ENCODE data around the gene OR7G3. TPM values are rescaled to one million over a fixed set of nuclear protein-coding genes. Genes with fewer than 3 reads are reported as not detected.

Gene OR7G3
- total RNA-seq = not detected

- H3K36me3 ChIP-seq = no peaks in the 10 kb centered on the region
- no peak for DNase-seq
- H3K4me1 ChIP-seq = no peaks in the 10 kb centered on the region
- H3K27ac ChIP-seq = no peak within 1 kb of the TSS
- no peak for TF ChIP-seq POLR2AphosphoS5 (IDR thresholded peaks at IDR 0.05)
- no peak for TF ChIP-seq POLR2A (IDR thresholded peaks at IDR 0.05)
- no peak for TF ChIP-seq EP300 (IDR thresholded peaks at IDR 0.05)
- no peak for TF ChIP-seq CTCF (IDR thresholded peaks at IDR 0.05)
- H3K9me3 ChIP-seq = no peaks in the 10 kb centered on the region
- WGBS, 2 donors = 73% methylated on average over 1 of the region's 1 CpG; no CpG with 5 or more reads in 1 of the 2 donors
- no peaks in the 10 kb centered on the region for H3K27me3 ChIP-seq
- no peak within 1 kb of the TSS for H3K4me3 ChIP-seq
- no peak for ATAC-seq (ENCODE audit: low FRiP score in 2 of 2)
Observed at GRCh38 chr19:9126900-9127405, at the start of gene OR7G3. TSS of gene OR7G3 (minus strand) at chr19:9126950. CDS start at chr19:9126950, 0 bp downstream.

- H3K27ac ChIP-seq = no peak overlapping the region
- 89 to 96% methylated on average over 5 of the region's 5 CpGs for WGBS, 2 donors
- no peak for ATAC-seq (ENCODE audit: low FRiP score in 2 of 2)
- no peak for DNase-seq
- H3K36me3 ChIP-seq = no peaks in the 10 kb centered on the region
- TF ChIP-seq EP300 (IDR thresholded peaks at IDR 0.05) (no peak), POLR2A (IDR thresholded peaks at IDR 0.05) (no peak), POLR2AphosphoS5 (IDR thresholded peaks at IDR 0.05) (no peak), CTCF (IDR thresholded peaks at IDR 0.05) (no peak)
- no peaks in the 10 kb centered on the region for H3K9me3 ChIP-seq
- no peaks in the 10 kb centered on the region for H3K27me3 ChIP-seq
- H3K4me3 ChIP-seq = no peak overlapping the region
- H3K4me1 ChIP-seq = no peaks in the 10 kb centered on the region
Observed at GRCh38 chr19:9175326-9175725, 48.6 kb upstream of the OR7G3 start.

- H3K4me1 ChIP-seq = no peaks in the 10 kb centered on the region
- no peaks in the 10 kb centered on the region for H3K9me3 ChIP-seq
- no peak overlapping the region for H3K4me3 ChIP-seq
- H3K36me3 ChIP-seq = peaks cover 0 to 14% (median 0%) of the 10 kb centered on the region in 4 donors
- DNase-seq (no peak), ATAC-seq (ENCODE audit: low FRiP score in 2 of 2) (no peak)
- H3K27ac ChIP-seq = no peak overlapping the region
- TF ChIP-seq EP300 (IDR thresholded peaks at IDR 0.05) (no peak), POLR2A (IDR thresholded peaks at IDR 0.05) (no peak), POLR2AphosphoS5 (IDR thresholded peaks at IDR 0.05) (no peak), CTCF (IDR thresholded peaks at IDR 0.05) (no peak)
- H3K27me3 ChIP-seq = no peaks in the 10 kb centered on the region
- WGBS, 2 donors = 75 to 81% methylated on average over 6 of the region's 6 CpGs
Observed at GRCh38 chr19:9171393-9171991, 44.7 kb upstream of the OR7G3 start.

GRCh38 chr19:9166846-9167245 is 40.1 kb upstream of the OR7G3 start:
- Histone ChIP-seq H3K4me3 (no peak overlapping the region), H3K36me3 (peaks cover 9 to 58% (median 23%) of the 10 kb centered on the region in 4 donors), H3K4me1 (no peaks in the 10 kb centered on the region), H3K27ac (no peak overlapping the region), H3K9me3 (peaks cover 0 to 23% (median 6%) of the 10 kb centered on the region in 4 donors), H3K27me3 (no peaks in the 10 kb centered on the region)
- no peak for DNase-seq
- WGBS, 2 donors = 84 to 87% methylated on average over 4 of the region's 4 CpGs
- ATAC-seq (ENCODE audit: low FRiP score in 2 of 2) = no peak
- TF ChIP-seq CTCF (IDR thresholded peaks at IDR 0.05) = no peak
- TF ChIP-seq POLR2AphosphoS5 (IDR thresholded peaks at IDR 0.05) = no peak
- TF ChIP-seq EP300 (IDR thresholded peaks at IDR 0.05) = no peak
- no peak for TF ChIP-seq POLR2A (IDR thresholded peaks at IDR 0.05)

GRCh38 chr19:9165261-9165660 is 38.5 kb upstream of the OR7G3 start:
- Histone ChIP-seq H3K27me3 (no peaks in the 10 kb centered on the region), H3K4me3 (no peak overlapping the region), H3K4me1 (no peaks in the 10 kb centered on the region), H3K27ac (no peak overlapping the region), H3K9me3 (peaks cover 0 to 39% (median 21%) of the 10 kb centered on the region in 4 donors), H3K36me3 (peaks cover 22 to 74% (median 39%) of the 10 kb centered on the region in 4 donors)
- ATAC-seq (ENCODE audit: low FRiP score in 2 of 2) (no peak), DNase-seq (no peak)
- TF ChIP-seq POLR2A (IDR thresholded peaks at IDR 0.05) = no peak
- no peak for TF ChIP-seq POLR2AphosphoS5 (IDR thresholded peaks at IDR 0.05)
- no peak for TF ChIP-seq EP300 (IDR thresholded peaks at IDR 0.05)
- TF ChIP-seq CTCF (IDR thresholded peaks at IDR 0.05) = no peak
- WGBS, 2 donors = 83 to 92% methylated on average over 3 of the region's 3 CpGs
